ENCODE data around the gene TNFRSF14. TPM values are rescaled to one million over a fixed set of nuclear protein-coding genes. Genes with fewer than 3 reads are reported as not detected.

The TNFRSF14 gene
- total and polyA plus RNA-seq, 9 of the 15 experiments (the other 6 are each of a cell fraction or from before 2014, with no cell fraction given), result 0.11 to 2.3 (median 0.68) TPM; not detected in 2

- Histone ChIP-seq H3K4me2 (ENCODE audit: insufficient read depth, low read length) (no peak overlapping the region), H2AFZ (ENCODE audit: low read depth, low read length) (no peak overlapping the region), H3K36me3 (ENCODE audit: control insufficient read depth, insufficient read depth, low read length) (peaks cover 53% of the 10 kb centered on the region; the same call in 2 of the 3 replicates), H3K27ac (ENCODE audit: extremely low read depth, low read depth, low read length) (no peak overlapping the region), H3K9me3 (replicated peaks; ENCODE audit: control insufficient read depth, insufficient read depth, low read depth, low read length) (no peaks in the 10 kb centered on the region), H3K9me1 (ENCODE audit: control insufficient read depth, insufficient read depth, low read length) (peaks cover 2% of the 10 kb centered on the region), H3K79me2 (ENCODE audit: control insufficient read depth, insufficient read depth, low read length) (no peaks in the 10 kb centered on the region), H3K4me3 (no peak overlapping the region), H4K20me1 (replicated peaks; ENCODE audit: control insufficient read depth, insufficient read depth, low read length) (peaks cover 9% of the 10 kb centered on the region; the same call in 1 of the 2 replicates), H3K9ac (ENCODE audit: insufficient read depth in 1 of 2, low read depth in 2 of 2, low read length in 2 of 2) (no peak overlapping the region; a peak in 1 of 4 replicates), H3K27me3 (ENCODE audit: control insufficient read depth in 2 of 2, insufficient read depth in 2 of 2, low read length in 2 of 2) (peaks cover 19 to 28% of the 10 kb centered on the region in 2 experiments; a peak in 4 of 5 replicates), H3K4me1 (replicated peaks in 1 of 2; ENCODE audit: control insufficient read depth in 2 of 2, insufficient read depth in 2 of 2, low read length in 2 of 2) (peaks cover 0 to 76% of the 10 kb centered on the region in 2 experiments; a peak in 2 of 5 replicates)
- no TSS peak for BruUV-seq (replicated peaks)
- DNase-seq (ENCODE audit: extremely low read depth in 1 of 4, low spot score in 3 of 4), result no peak
- in situ Hi-C loops (cut with MboI), result no loop called here
- CTCF ChIA-PET (ENCODE audit: low intra/inter-chr PET ratio), result no interaction called here
- WGBS (ENCODE audit: insufficient coverage, low coverage, missing lambda C conversion rate), result 86% methylated on average over 3 of the region's 6 CpGs
- intact Hi-C loops (cut with micrococcal nuclease), result no loop called here
- POLR2A ChIA-PET, result interaction anchor here (0.5 to 2.1 kb wide), 3 partner anchors 18 to 292 kb away, joined by 3 to 7 read pairs (median 5); partner anchors contain the start of gene PANK4
- peak; percentile 2; the same call in 2 of the 3 replicates for ATAC-seq
- FAIRE-seq, result no peak
- TF ChIP-seq SUPT5H (IDR thresholded peaks at IDR 0.05) (peak; percentile 42; the same call in 1 of the 2 replicates), ZBTB17 (CRISPR knock-in tag; IDR thresholded peaks at IDR 0.05) (no peak), TAF15 (IDR thresholded peaks at IDR 0.05; ENCODE audit: low read depth, low read length) (no peak), CREBBP (IDR thresholded peaks at IDR 0.05; ENCODE audit: low read depth, low read length) (no peak), RBM25 (IDR thresholded peaks at IDR 0.05; ENCODE audit: low read depth, low read length, severe bottlenecking) (no peak), TEAD1 (CRISPR knock-in tag; IDR thresholded peaks at IDR 0.05) (no peak), RREB1 (CRISPR knock-in tag; IDR thresholded peaks at IDR 0.05) (no peak), ZBTB8A (IDR thresholded peaks at IDR 0.05; ENCODE audit: partially characterized antibody) (no peak), POLR2G (IDR thresholded peaks at IDR 0.05; ENCODE audit: low read depth, low read length) (0 out of 2 replicates have a peak, but pooled peaks have one; percentile 45), CXXC5 (CRISPR knock-in tag; IDR thresholded peaks at IDR 0.05) (no peak), FOSL1 (tag; conservative IDR thresholded peaks at IDR 0.05) (no peak)
These were observed 48.4 kb upstream of the TNFRSF14 start for GRCh38 chr1:2507744-2508155.
